H1 (cell line): Measurements from ENCODE around the gene WDR45B. TPM values are rescaled to one million over a fixed set of nuclear protein-coding genes. Genes with fewer than 3 reads are reported as not detected.

Experiments
- CTCF ChIA-PET: fragments of 300-600 bp; sonication (Branson Sonifier 250); formaldehyde crosslinking; loops from one replicate; lab custom pipeline; 2021; ENCODE audit not compliant: partially characterized antibody; lab: Charles Lee
- POLR2A ChIA-PET: fragments of 300-600 bp; sonication (Branson Sonifier 250); formaldehyde crosslinking; loops from one replicate; lab custom pipeline; 2021; ENCODE audit warnings: inconsistent platforms; ENCODE audit not compliant: partially characterized antibody; lab: Charles Lee
- DNase-seq, 2 experiments: peaks; one replicate each; pipeline versions ENCODE4 v3.0.0 to v3.0.0-alpha.2; 2010 to 2022; ENCODE audit warnings: low spot score in 2 of 2, low read depth in 1 of 2, mixed read lengths in 1 of 2
- FAIRE-seq: peaks from 2 replicates; lab custom pipeline; 2011; peaks lifted over from hg19 to GRCh38; lab: Jason Lieb, UNC
- H2AFZ ChIP-seq: 2 replicates; pipeline ENCODE4 v1.8.1; 2012; ENCODE audit warnings: low read length, inconsistent platforms
- H2AK5ac ChIP-seq: 2 replicates; pipeline ENCODE4 v1.6.1; 2013; ENCODE audit warnings: low read depth, low read length
- H2BK120ac ChIP-seq: replicated peaks from 2 replicates; pipeline ENCODE3; 2013; ENCODE audit warnings: low read depth, low read length, inconsistent platforms
- H2BK12ac ChIP-seq: 2 replicates; pipeline ENCODE4 v1.6.1; 2013; ENCODE audit warnings: low read depth, low read length
- H2BK15ac ChIP-seq: 2 replicates; pipeline ENCODE4 v1.6.1; 2013; ENCODE audit warnings: low read length
- H2BK20ac ChIP-seq: 2 replicates; pipeline ENCODE4 v1.6.1; 2013; ENCODE audit warnings: low read length
- H2BK5ac ChIP-seq: 2 replicates; pipeline ENCODE4 v1.6.1; 2013; ENCODE audit warnings: low read depth, low read length
- H3K14ac ChIP-seq: 2 replicates; pipeline ENCODE4 v1.6.1; 2013; ENCODE audit warnings: inconsistent platforms; ENCODE audit not compliant: insufficient read length
- H3K18ac ChIP-seq: 2 replicates; pipeline ENCODE4 v1.6.1; 2013; ENCODE audit warnings: low read length; ENCODE audit errors: extremely low read depth
- H3K23ac ChIP-seq: 2 replicates; pipeline ENCODE4 v1.6.1; 2013; ENCODE audit warnings: inconsistent platforms; ENCODE audit not compliant: insufficient read length
- H3K23me2 ChIP-seq: 2 replicates; pipeline ENCODE4 v1.6.1; 2013; ENCODE audit warnings: low read depth, low read length
- H3K27ac ChIP-seq: 2 replicates; pipeline ENCODE4 v1.6.1; 2011; ENCODE audit warnings: low read depth, low read length, inconsistent platforms
- H3K27me3 ChIP-seq, 4 experiments: replicated peaks in 1 of 4; 1 replicate in 1 of 4; 2 replicates in 3 of 4; pipeline versions ENCODE4 v1.6.1 to v1.8.1; 2011 to 2013; ENCODE audit warnings: low read length in 3 of 4, mild to moderate bottlenecking in 3 of 4, inconsistent platforms in 2 of 4, mixed read lengths in 2 of 4, moderate library complexity in 1 of 4; ENCODE audit not compliant: control insufficient read depth in 3 of 4, insufficient read depth in 3 of 4; ENCODE audit errors: extremely low read depth in 1 of 4
- H3K36me3 ChIP-seq, 4 experiments: 2 replicates each; pipeline versions ENCODE4 v1.6.1 to v1.8.1; 2011 to 2013; ENCODE audit warnings: mild to moderate bottlenecking in 4 of 4, low read length in 3 of 4, moderate library complexity in 2 of 4, control low read depth in 1 of 4, inconsistent platforms in 1 of 4; ENCODE audit not compliant: insufficient read depth in 4 of 4, control insufficient read depth in 2 of 4
- H3K4ac ChIP-seq: replicated peaks from 2 replicates; pipeline ENCODE3; 2013; ENCODE audit warnings: low read length, low read depth, mixed read lengths, inconsistent platforms; ENCODE audit not compliant: insufficient read length
- H3K4me1 ChIP-seq, 4 experiments: replicated peaks in 1 of 4; 1 replicate in 1 of 4; 2 replicates in 3 of 4; pipeline versions ENCODE4 v1.6.1 to v1.8.1; 2011 to 2013; ENCODE audit warnings: low read length in 3 of 4, inconsistent platforms in 2 of 4, mixed read lengths in 1 of 4; ENCODE audit not compliant: insufficient read depth in 4 of 4, control insufficient read depth in 3 of 4
- H3K4me2 ChIP-seq, 2 experiments: 2 replicates each; pipeline versions ENCODE4 v1.6.1 to v1.8.1; 2011 to 2013; ENCODE audit warnings: low read depth in 2 of 2, low read length in 2 of 2, control low read depth in 1 of 2, inconsistent platforms in 1 of 2, mild to moderate bottlenecking in 1 of 2; ENCODE audit not compliant: insufficient read depth in 1 of 2
- H3K4me3 ChIP-seq, 4 experiments: fragments of 200-600, 300-600 bp in 1 of 4; sonication (generic), shearing (Covaris generic), sonication (Bioruptor Twin) in 1 of 4; 2 replicates each; pipeline versions ENCODE4 v1.5.1 to v1.8.1; 2011 to 2016; ENCODE audit warnings: low read length in 4 of 4, low read depth in 3 of 4, control low read depth in 2 of 4, inconsistent platforms in 2 of 4, mild to moderate bottlenecking in 2 of 4, mixed read lengths in 1 of 4, moderate library complexity in 1 of 4; ENCODE audit not compliant: insufficient read depth in 2 of 4; ENCODE audit errors: extremely low read depth in 1 of 4
- H3K56ac ChIP-seq: replicated peaks from 2 replicates; pipeline ENCODE3; 2013; ENCODE audit warnings: low read depth, mild to moderate bottlenecking, mixed read lengths, low read length, inconsistent platforms; ENCODE audit not compliant: insufficient read length
- H3K79me1 ChIP-seq: 2 replicates; pipeline ENCODE4 v1.6.1; 2013; ENCODE audit warnings: low read depth, low read length, control low read depth
- H3K79me2 ChIP-seq, 2 experiments: 2 replicates each; pipeline versions ENCODE4 v1.6.1 to v1.8.1; 2012 to 2013; ENCODE audit warnings: low read length in 2 of 2, mild to moderate bottlenecking in 2 of 2, inconsistent platforms in 1 of 2; ENCODE audit not compliant: insufficient read depth in 2 of 2, control insufficient read depth in 1 of 2
- H3K9ac ChIP-seq, 4 experiments: replicated peaks in 1 of 4; 1 replicate in 1 of 4; 2 replicates in 3 of 4; pipeline versions ENCODE4 v1.6.1 to v1.8.1; 2011 to 2013; ENCODE audit warnings: low read depth in 3 of 4, low read length in 3 of 4, control low read depth in 2 of 4, mild to moderate bottlenecking in 2 of 4, moderate library complexity in 2 of 4, inconsistent platforms in 1 of 4; ENCODE audit errors: extremely low read depth in 1 of 4
- H3K9me3 ChIP-seq, 2 experiments: 2 replicates each; pipeline versions ENCODE4 v1.6.1 to v1.8.1; 2012 to 2013; ENCODE audit warnings: mild to moderate bottlenecking in 2 of 2, moderate library complexity in 2 of 2, control low read depth in 1 of 2, inconsistent platforms in 1 of 2, low read depth in 1 of 2, low read length in 1 of 2, mixed read lengths in 1 of 2; ENCODE audit not compliant: insufficient read depth in 2 of 2
- H4K20me1 ChIP-seq, 2 experiments: replicated peaks in 1 of 2; 2 replicates each; pipeline versions ENCODE3 to v1.8.1; 2011 to 2013; ENCODE audit warnings: inconsistent platforms in 2 of 2, low read length in 2 of 2, mild to moderate bottlenecking in 1 of 2; ENCODE audit not compliant: insufficient read depth in 2 of 2, control insufficient read depth in 1 of 2
- H4K5ac ChIP-seq: 2 replicates; pipeline ENCODE4 v1.6.1; 2013; ENCODE audit warnings: low read length, low read depth, mixed read lengths, inconsistent platforms; ENCODE audit not compliant: insufficient read length
- H4K8ac ChIP-seq: 2 replicates; pipeline ENCODE4 v1.8.0; 2013; ENCODE audit warnings: mild to moderate bottlenecking, moderate library complexity, low read length, inconsistent platforms; ENCODE audit not compliant: insufficient read depth; ENCODE audit errors: extremely low read depth
- H4K91ac ChIP-seq: replicated peaks from 2 replicates; pipeline ENCODE3; 2013; ENCODE audit warnings: low read length, mixed read lengths, inconsistent platforms; ENCODE audit not compliant: insufficient read length
- ATF3 ChIP-seq: IDR thresholded peaks from 2 replicates; pipeline ENCODE4 v1.6.1; 2011; ENCODE audit warnings: low read depth, mild to moderate bottlenecking, low read length; ENCODE audit not compliant: insufficient read depth
- CBX8 ChIP-seq: fragments of 300-800, 300-1000 bp; sonication (generic); IDR thresholded peaks from 2 replicates; pipeline ENCODE4 v1.7.1; 2016; ENCODE audit warnings: low read depth, low read length, borderline replicate concordance
- NRF1 ChIP-seq: IDR thresholded peaks from 2 replicates; pipeline ENCODE4 v1.6.1; 2011; ENCODE audit warnings: mild to moderate bottlenecking, low read depth, low read length, improper control_type of control experiment
- RXRA ChIP-seq: IDR thresholded peaks from 2 replicates; pipeline ENCODE4 v1.6.1; 2011; ENCODE audit warnings: low read depth, mild to moderate bottlenecking, low read length, moderate library complexity; ENCODE audit not compliant: insufficient read depth
- SP4 ChIP-seq: IDR thresholded peaks from 2 replicates; pipeline ENCODE4 v1.6.1; 2012; ENCODE audit warnings: low read length, inconsistent platforms
- SRF ChIP-seq: IDR thresholded peaks from 2 replicates; pipeline ENCODE4 v1.6.1; 2011; ENCODE audit warnings: mild to moderate bottlenecking, low read depth, low read length, moderate library complexity
- TAF1 ChIP-seq: IDR thresholded peaks from 2 replicates; pipeline ENCODE4 v1.6.1; 2011; ENCODE audit warnings: mild to moderate bottlenecking, low read depth, low read length
- YY1 ChIP-seq: IDR thresholded peaks from 2 replicates; pipeline ENCODE4 v1.6.1; 2011; ENCODE audit warnings: low read depth, mild to moderate bottlenecking, low read length
- WGBS, 2 experiments: shearing (Covaris generic) in 1 of 2; methylation state at CpG; one replicate each; pipeline versions ENCODE4 v1.1.6 to v1.1.7; 2013 to 2015; ENCODE audit warnings: low lambda C conversion rate in 2 of 2, mixed read lengths in 2 of 2, inconsistent platforms in 1 of 2, low coverage in 1 of 2, missing lambda C conversion rate in 1 of 2; ENCODE audit not compliant: insufficient replicate concordance in 2 of 2, insufficient coverage in 1 of 2, insufficient read length in 1 of 2; ENCODE audit errors: extremely low coverage in 1 of 2, missing lambda C conversion rate in 1 of 2; 5-methylcytosine and 5-hydroxymethylcytosine counted together
- polyA plus RNA-seq, 7 experiments: library from polyadenylated mRNA; depleted of rRNA in 3 of 7; stranded (reverse) in 5 of 7; unstranded in 2 of 7; fragments of >200 nt in 5 of 7; fragments of 200-250 nt in 2 of 7; gene quantifications; 1 replicate in 5 of 7; 2 replicates in 1 of 7; 4 replicates in 1 of 7; pipeline versions ENCODE4 v1.2.1 to v1.2.3, GENCODE V29; 2011 to 2013; ENCODE audit warnings: missing spikeins in 2 of 7, mixed read lengths in 2 of 7
- total RNA-seq: library from RNA; stranded (reverse); fragmentation: NEBNext Ultra II Directional; extraction: Animal tissue kit (Norgen Biotek cat#: 25700); gene quantifications from 2 replicates; pipeline ENCODE4 v1.2.1, GENCODE V29; 2021

Gene WDR45B
- total and polyA plus RNA-seq, 2 of the 8 experiments (the other 6 are each of a cell fraction or from before 2014, with no cell fraction given), result 82.0 to 100 TPM

- no peak overlapping the region for H3K4me3 ChIP-seq
- H4K8ac ChIP-seq, result no peak overlapping the region
- H3K56ac ChIP-seq, result no peak overlapping the region
- peaks cover 0 to 11% of the 10 kb centered on the region in 2 experiments for H4K20me1 ChIP-seq
- FAIRE-seq (no peak), DNase-seq (no peak)
- H3K9me3 ChIP-seq, result peaks cover 0 to 6% of the 10 kb centered on the region in 2 experiments; a peak in 2 of 4 replicates
- H3K14ac ChIP-seq, result no peak overlapping the region
- WGBS, 2 experiments, result 94% methylated on average over 7 of the region's 7 CpGs; no CpG with 5 or more reads in 1 of the 2 experiments
- ChIA-PET POLR2A (interaction anchor here (1.3 to 1.5 kb wide), 2 partner anchors 11 to 43 kb away, joined by 3 to 6 read pairs; no protein-coding TSS in a partner anchor), CTCF (interaction anchor here (1.9 kb wide), 1 partner anchor 11 kb away, joined by 15 read pairs; no protein-coding TSS in a partner anchor)
- H3K4ac ChIP-seq, result no peak overlapping the region
- no peak overlapping the region for H2BK20ac ChIP-seq
- no peak overlapping the region for H4K91ac ChIP-seq
- no peak overlapping the region for H3K4me2 ChIP-seq
- no peak overlapping the region for H4K5ac ChIP-seq
- H3K18ac ChIP-seq, result no peak overlapping the region
- no peaks in the 10 kb centered on the region for H3K27me3 ChIP-seq
- H3K36me3 ChIP-seq, result peaks cover 9 to 54% (median 38%) of the 10 kb centered on the region in 4 experiments
- H3K79me2 ChIP-seq, result no peaks in the 10 kb centered on the region
- H2BK15ac ChIP-seq, result no peak overlapping the region
- H2BK5ac ChIP-seq, result no peak overlapping the region
- H3K23me2 ChIP-seq, result no peaks in the 10 kb centered on the region
- no peak overlapping the region for H3K27ac ChIP-seq
- H2BK120ac ChIP-seq, result no peak overlapping the region
- no peak overlapping the region for H3K9ac ChIP-seq
- H2AK5ac ChIP-seq, result no peak overlapping the region
- no peak overlapping the region for H2AFZ ChIP-seq
- no peak for TF ChIP-seq ATF3
- no peak for TF ChIP-seq TAF1
- TF ChIP-seq RXRA, result no peak
- no peak for TF ChIP-seq CBX8
- no peak for TF ChIP-seq SP4
- no peak for TF ChIP-seq NRF1
- no peak for TF ChIP-seq YY1
- no peak for TF ChIP-seq SRF
- peaks cover 6% of the 10 kb centered on the region for H3K79me1 ChIP-seq
- no peak overlapping the region for H2BK12ac ChIP-seq
- no peaks in the 10 kb centered on the region for H3K4me1 ChIP-seq
- H3K23ac ChIP-seq, result no peak overlapping the region
These were observed 43.7 kb downstream of the WDR45B start for GRCh38 chr17:82604532-82604931.
